ENCODE results near the gene C14orf119. TPM values are rescaled to one million over a fixed set of nuclear protein-coding genes. Genes with fewer than 3 reads are reported as not detected.

Gene C14orf119
- total RNA-seq, 1 donor from 2014 or later = 55.6 TPM

- DNase-seq (ENCODE audit: low spot score) = no peak
- peaks cover 11% of the 10 kb centered on the region for H3K27me3 Mint-ChIP-seq (ENCODE audit: insufficient read depth)
- no peak overlapping the region for H3K27ac Mint-ChIP-seq
- H3K9me3 Mint-ChIP-seq = no peaks in the 10 kb centered on the region
- H3K36me3 Mint-ChIP-seq (ENCODE audit: low read depth) = no peaks in the 10 kb centered on the region
- H3K4me3 Mint-ChIP-seq = no peak overlapping the region
- peaks cover 12% of the 10 kb centered on the region for H3K4me1 Mint-ChIP-seq (ENCODE audit: low read depth)
- intact Hi-C loops (cut with micrococcal nuclease) = no loop called here
These were observed 36.2 kb downstream of the C14orf119 start for GRCh38 chr14:23131482-23131881.

GRCh38 chr14:23132970-23133369, 37.7 kb downstream of the C14orf119 start:
- intact Hi-C loops (cut with micrococcal nuclease) = no loop called here
- Mint-ChIP-seq H3K4me1 (ENCODE audit: low read depth) (peaks cover 9% of the 10 kb centered on the region), H3K27ac (no peak overlapping the region), H3K9me3 (no peaks in the 10 kb centered on the region), H3K27me3 (ENCODE audit: insufficient read depth) (peaks cover 10% of the 10 kb centered on the region), H3K36me3 (ENCODE audit: low read depth) (no peaks in the 10 kb centered on the region), H3K4me3 (no peak overlapping the region)
- DNase-seq (ENCODE audit: low spot score) = no peak

- Mint-ChIP-seq H3K4me3 (no peak overlapping the region), H3K9me3 (no peaks in the 10 kb centered on the region), H3K27ac (no peak overlapping the region), H3K36me3 (ENCODE audit: low read depth) (no peaks in the 10 kb centered on the region), H3K27me3 (ENCODE audit: insufficient read depth) (peaks cover 13% of the 10 kb centered on the region), H3K4me1 (ENCODE audit: low read depth) (no peaks in the 10 kb centered on the region)
- intact Hi-C loops (cut with micrococcal nuclease) = no loop called here
- no peak for DNase-seq (ENCODE audit: low spot score)
These were observed 41.3 kb downstream of the C14orf119 start for GRCh38 chr14:23136566-23137133.

- H3K27ac Mint-ChIP-seq = no peak overlapping the region
- H3K36me3 Mint-ChIP-seq (ENCODE audit: low read depth) = no peaks in the 10 kb centered on the region
- no peaks in the 10 kb centered on the region for H3K4me1 Mint-ChIP-seq (ENCODE audit: low read depth)
- no peak for DNase-seq (ENCODE audit: low spot score)
- intact Hi-C loops (cut with micrococcal nuclease) = no loop called here
- no peaks in the 10 kb centered on the region for H3K9me3 Mint-ChIP-seq
- no peak overlapping the region for H3K4me3 Mint-ChIP-seq
- H3K27me3 Mint-ChIP-seq (ENCODE audit: insufficient read depth) = peaks cover 9% of the 10 kb centered on the region
These were observed 42.0 kb downstream of the C14orf119 start for GRCh38 chr14:23137192-23137812.

- H3K9me3 Mint-ChIP-seq = no peaks in the 10 kb centered on the region
- no peaks in the 10 kb centered on the region for H3K4me1 Mint-ChIP-seq (ENCODE audit: low read depth)
- no peak overlapping the region for H3K4me3 Mint-ChIP-seq
- peaks cover 7% of the 10 kb centered on the region for H3K27me3 Mint-ChIP-seq (ENCODE audit: insufficient read depth)
- no peak for DNase-seq (ENCODE audit: low spot score)
- H3K36me3 Mint-ChIP-seq (ENCODE audit: low read depth) = no peaks in the 10 kb centered on the region
- no peak overlapping the region for H3K27ac Mint-ChIP-seq
- intact Hi-C loops (cut with micrococcal nuclease) = no loop called here
These were observed 42.7 kb downstream of the C14orf119 start for GRCh38 chr14:23137813-23138535.

GRCh38 chr14:23139874-23140273, 44.6 kb downstream of the C14orf119 start:
- no peaks in the 10 kb centered on the region for H3K4me1 Mint-ChIP-seq (ENCODE audit: low read depth)
- no peaks in the 10 kb centered on the region for H3K36me3 Mint-ChIP-seq (ENCODE audit: low read depth)
- no peak overlapping the region for H3K27ac Mint-ChIP-seq
- no peak overlapping the region for H3K4me3 Mint-ChIP-seq
- H3K9me3 Mint-ChIP-seq = no peaks in the 10 kb centered on the region
- DNase-seq (ENCODE audit: low spot score) = no peak
- H3K27me3 Mint-ChIP-seq (ENCODE audit: insufficient read depth) = peaks cover 12% of the 10 kb centered on the region
- intact Hi-C loops (cut with micrococcal nuclease) = no loop called here

- no peak for DNase-seq (ENCODE audit: low spot score)
- H3K9me3 Mint-ChIP-seq = no peaks in the 10 kb centered on the region
- H3K36me3 Mint-ChIP-seq (ENCODE audit: low read depth) = no peaks in the 10 kb centered on the region
- H3K27ac Mint-ChIP-seq = no peak overlapping the region
- no peak overlapping the region for H3K4me3 Mint-ChIP-seq
- H3K27me3 Mint-ChIP-seq (ENCODE audit: insufficient read depth) = peaks cover 12% of the 10 kb centered on the region
- intact Hi-C loops (cut with micrococcal nuclease) = no loop called here
- no peaks in the 10 kb centered on the region for H3K4me1 Mint-ChIP-seq (ENCODE audit: low read depth)
These were observed 45.1 kb downstream of the C14orf119 start for GRCh38 chr14:23140371-23140770.

- Mint-ChIP-seq H3K36me3 (ENCODE audit: low read depth) (no peaks in the 10 kb centered on the region), H3K4me3 (no peak overlapping the region), H3K9me3 (no peaks in the 10 kb centered on the region), H3K4me1 (ENCODE audit: low read depth) (no peaks in the 10 kb centered on the region), H3K27me3 (ENCODE audit: insufficient read depth) (peaks cover 14% of the 10 kb centered on the region), H3K27ac (no peak overlapping the region)
- no peak for DNase-seq (ENCODE audit: low spot score)
- intact Hi-C loops (cut with micrococcal nuclease) = no loop called here
These were observed 46.6 kb downstream of the C14orf119 start for GRCh38 chr14:23141706-23142444.

- Mint-ChIP-seq H3K4me3 (no peak overlapping the region), H3K9me3 (no peaks in the 10 kb centered on the region), H3K36me3 (ENCODE audit: low read depth) (no peaks in the 10 kb centered on the region), H3K4me1 (ENCODE audit: low read depth) (no peaks in the 10 kb centered on the region), H3K27me3 (ENCODE audit: insufficient read depth) (peaks cover 14% of the 10 kb centered on the region), H3K27ac (no peak overlapping the region)
- no peak for DNase-seq (ENCODE audit: low spot score)
- intact Hi-C loops (cut with micrococcal nuclease) = no loop called here
These were observed 47.5 kb downstream of the C14orf119 start for GRCh38 chr14:23142826-23143225.

GRCh38 chr14:23143911-23144310, 48.6 kb downstream of the C14orf119 start:
- no peak for DNase-seq (ENCODE audit: low spot score)
- Mint-ChIP-seq H3K27me3 (ENCODE audit: insufficient read depth) (peaks cover 16% of the 10 kb centered on the region), H3K9me3 (no peaks in the 10 kb centered on the region), H3K27ac (no peak overlapping the region), H3K36me3 (ENCODE audit: low read depth) (no peaks in the 10 kb centered on the region), H3K4me1 (ENCODE audit: low read depth) (no peaks in the 10 kb centered on the region), H3K4me3 (no peak overlapping the region)
- intact Hi-C loops (cut with micrococcal nuclease) = no loop called here

GRCh38 chr14:23145794-23146350, 50.6 kb downstream of the C14orf119 start:
- intact Hi-C loops (cut with micrococcal nuclease) = no loop called here
- Mint-ChIP-seq H3K36me3 (ENCODE audit: low read depth) (no peaks in the 10 kb centered on the region), H3K4me3 (no peak overlapping the region)

GRCh38 chr14:23146351-23146910, 51.1 kb downstream of the C14orf119 start:
- peaks cover 14% of the 10 kb centered on the region for H3K27me3 Mint-ChIP-seq (ENCODE audit: insufficient read depth)
- no peaks in the 10 kb centered on the region for H3K4me1 Mint-ChIP-seq (ENCODE audit: low read depth)
- H3K4me3 Mint-ChIP-seq = no peak overlapping the region
- DNase-seq (ENCODE audit: low spot score) = no peak
- no peaks in the 10 kb centered on the region for H3K36me3 Mint-ChIP-seq (ENCODE audit: low read depth)
- no peak overlapping the region for H3K27ac Mint-ChIP-seq
- H3K9me3 Mint-ChIP-seq = no peaks in the 10 kb centered on the region
- intact Hi-C loops (cut with micrococcal nuclease) = no loop called here

More at GRCh38 chr14:23145794-23146350, 50.6 kb downstream of the C14orf119 start:
- Mint-ChIP-seq H3K4me1 (ENCODE audit: low read depth) (no peaks in the 10 kb centered on the region), H3K27ac (no peak overlapping the region), H3K9me3 (no peaks in the 10 kb centered on the region), H3K27me3 (ENCODE audit: insufficient read depth) (peaks cover 14% of the 10 kb centered on the region)
- no peak for DNase-seq (ENCODE audit: low spot score)
